ENCODE measurements around the gene RALB.

GRCh38 chr2:120222186-120223033, 30.2 kb upstream of the RALB start:
- TF ChIP-seq CTCF (IDR thresholded peaks at IDR 0.05 in 4 of 5, conservative IDR thresholded peaks at IDR 0.05 in 1 of 5) = no peak
- TF ChIP-seq POLR2A (IDR thresholded peaks at IDR 0.05) = no peak
